Measurements from ENCODE around the gene C1QTNF5.

Gene C1QTNF5

DNA sequence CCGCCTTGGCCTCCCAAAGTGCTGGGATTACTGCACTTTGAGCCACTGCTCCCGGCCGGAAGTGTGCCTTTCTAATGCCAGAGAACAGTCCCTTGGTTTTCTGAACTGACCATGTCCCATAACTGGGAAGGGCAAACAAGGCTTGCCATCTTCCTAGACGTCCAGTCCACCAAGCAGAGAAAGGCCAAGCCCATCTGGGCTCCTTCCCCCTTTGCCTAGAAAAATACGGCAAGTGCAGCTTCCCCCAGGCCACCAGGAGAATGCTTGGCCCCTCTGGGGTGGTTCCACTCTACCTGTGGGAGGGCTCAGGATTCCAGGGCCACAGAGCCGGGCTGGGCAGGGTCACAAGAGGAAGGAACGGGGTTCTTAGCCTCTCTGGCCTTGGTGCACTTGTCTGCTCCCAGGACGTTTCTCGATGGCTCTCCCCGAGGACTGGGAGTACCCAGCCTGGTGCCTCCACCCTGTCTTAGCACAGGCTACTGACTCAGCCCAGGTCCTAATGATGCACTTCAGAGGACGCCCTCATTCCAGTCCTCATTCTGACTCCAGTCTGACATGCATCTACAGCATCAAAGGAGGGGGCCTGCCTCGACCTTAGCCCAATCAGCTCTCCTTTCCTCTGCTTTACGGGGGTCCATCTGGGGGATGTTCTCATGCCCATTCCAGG is 39.6 kb upstream of the C1QTNF5 start:
- Histone ChIP-seq H3K4me1 (ENCODE audit: control insufficient read depth in 1 of 2, insufficient read depth in 2 of 2, low read length in 2 of 2) (peaks cover 16 to 21% of the 10 kb centered on the region in 2 experiments), H3K14ac (ENCODE audit: low read length) (no peak overlapping the region), H2BK120ac (ENCODE audit: insufficient read depth, low read length, poor library complexity) (no peak overlapping the region), H3K27me3 (ENCODE audit: insufficient read depth, low read length) (no peaks in the 10 kb centered on the region), H4K8ac (ENCODE audit: low read depth, low read length) (no peak overlapping the region), H4K91ac (ENCODE audit: low read depth, low read length) (no peak overlapping the region), H3K4me2 (ENCODE audit: low read length) (peak overlapping the region; percentile 83), H2BK12ac (ENCODE audit: low read length) (no peak overlapping the region), H3K79me2 (ENCODE audit: control insufficient read depth, insufficient read depth, low read length, poor library complexity) (no peaks in the 10 kb centered on the region), H3K27ac (ENCODE audit: low read depth, low read length) (no peak overlapping the region), H3K4me3 (ENCODE audit: low read depth, low read length) (no peak overlapping the region), H3K18ac (ENCODE audit: low read length) (no peak overlapping the region), H3K79me1 (ENCODE audit: low read length) (no peaks in the 10 kb centered on the region), H2AFZ (ENCODE audit: insufficient read depth, low read length, poor library complexity) (no peak overlapping the region), H3K9ac (ENCODE audit: low read length) (no peak overlapping the region), H2BK5ac (ENCODE audit: low read depth, low read length, poor library complexity) (no peak overlapping the region), H3K36me3 (ENCODE audit: control insufficient read depth in 1 of 2, insufficient read depth in 2 of 2, low read length in 2 of 2) (no peaks in the 10 kb centered on the region), H3K9me3 (ENCODE audit: insufficient read depth, low read depth, low read length) (no peaks in the 10 kb centered on the region), H3K4ac (ENCODE audit: low read depth, low read length) (no peak overlapping the region), H2AK5ac (ENCODE audit: low read length) (no peak overlapping the region), H3K23ac (ENCODE audit: low read length) (no peak overlapping the region), H4K12ac (ENCODE audit: low read depth, low read length) (no peak overlapping the region)
- no peak for DNase-seq
- no CpG with 5 or more reads among the region's 13 CpGs for WGBS (ENCODE audit: extremely low coverage, insufficient coverage, insufficient read length)

DNA sequence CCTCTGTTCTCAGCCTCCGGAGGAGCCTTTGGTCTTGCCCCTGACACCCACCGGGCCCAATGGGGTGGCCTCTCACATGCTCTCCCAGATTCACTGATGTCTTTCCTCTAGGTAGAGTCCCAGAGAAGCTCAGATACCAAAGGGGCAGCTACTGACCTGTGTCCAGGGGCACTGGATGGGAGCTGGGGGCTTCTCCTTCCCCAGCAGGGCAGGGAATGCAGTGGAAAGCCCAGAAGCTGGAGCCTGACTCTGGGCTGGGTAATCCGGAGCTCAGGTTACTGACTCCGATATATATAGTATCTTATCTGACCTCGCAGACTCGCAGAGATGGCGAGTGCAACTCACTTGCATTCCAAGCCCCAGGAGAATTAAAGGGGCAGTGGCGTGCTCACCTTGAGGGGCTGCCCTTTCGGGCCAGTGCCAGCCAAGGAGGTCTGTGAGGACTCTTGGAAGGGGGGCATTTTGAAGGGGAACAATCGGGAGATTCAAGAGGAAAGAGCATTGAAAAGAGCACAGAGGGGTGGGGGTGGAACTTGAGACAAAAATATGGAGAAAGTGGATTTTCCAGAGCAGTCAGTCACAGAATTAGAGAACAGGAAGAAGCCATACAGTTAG is 38.3 kb upstream of the C1QTNF5 start:
- no peak overlapping the region for H3K9ac ChIP-seq (ENCODE audit: low read length)
- H2AFZ ChIP-seq (ENCODE audit: insufficient read depth, low read length, poor library complexity), result no peak overlapping the region
- no peak overlapping the region for H2BK12ac ChIP-seq (ENCODE audit: low read length)
- no peak overlapping the region for H2BK5ac ChIP-seq (ENCODE audit: low read depth, low read length, poor library complexity)
- no peak overlapping the region for H3K27ac ChIP-seq (ENCODE audit: low read depth, low read length)
- H3K36me3 ChIP-seq (ENCODE audit: control insufficient read depth in 1 of 2, insufficient read depth in 2 of 2, low read length in 2 of 2), result no peaks in the 10 kb centered on the region
- H3K14ac ChIP-seq (ENCODE audit: low read length), result no peak overlapping the region
- no peak overlapping the region for H3K23ac ChIP-seq (ENCODE audit: low read length)
- no peak overlapping the region for H2BK120ac ChIP-seq (ENCODE audit: insufficient read depth, low read length, poor library complexity)
- peak overlapping the region; percentile 17 for H3K4me2 ChIP-seq (ENCODE audit: low read length)
- no CpG with 5 or more reads among the region's 10 CpGs for WGBS (ENCODE audit: extremely low coverage, insufficient coverage, insufficient read length)
- H3K27me3 ChIP-seq (ENCODE audit: insufficient read depth, low read length), result no peaks in the 10 kb centered on the region
- H3K9me3 ChIP-seq (ENCODE audit: insufficient read depth, low read depth, low read length), result no peaks in the 10 kb centered on the region
- no peak overlapping the region for H2AK5ac ChIP-seq (ENCODE audit: low read length)
- no peak overlapping the region for H3K4me3 ChIP-seq (ENCODE audit: low read depth, low read length)
- H3K4me1 ChIP-seq (ENCODE audit: control insufficient read depth in 1 of 2, insufficient read depth in 2 of 2, low read length in 2 of 2), result peaks cover 16 to 21% of the 10 kb centered on the region in 2 experiments
- no peak overlapping the region for H3K18ac ChIP-seq (ENCODE audit: low read length)
- no peak overlapping the region for H4K8ac ChIP-seq (ENCODE audit: low read depth, low read length)
- no peak for DNase-seq
- no peak overlapping the region for H3K4ac ChIP-seq (ENCODE audit: low read depth, low read length)
- H3K79me1 ChIP-seq (ENCODE audit: low read length), result no peaks in the 10 kb centered on the region
- H4K91ac ChIP-seq (ENCODE audit: low read depth, low read length), result no peak overlapping the region
- H4K12ac ChIP-seq (ENCODE audit: low read depth, low read length), result no peak overlapping the region
- H3K79me2 ChIP-seq (ENCODE audit: control insufficient read depth, insufficient read depth, low read length, poor library complexity), result no peaks in the 10 kb centered on the region

- Histone ChIP-seq H2BK120ac (ENCODE audit: insufficient read depth, low read length, poor library complexity) (no peak overlapping the region), H3K79me2 (ENCODE audit: control insufficient read depth, insufficient read depth, low read length, poor library complexity) (no peaks in the 10 kb centered on the region), H3K18ac (ENCODE audit: low read length) (no peak overlapping the region), H3K79me1 (ENCODE audit: low read length) (no peaks in the 10 kb centered on the region), H3K14ac (ENCODE audit: low read length) (no peak overlapping the region), H3K27ac (ENCODE audit: low read depth, low read length) (no peak overlapping the region), H4K8ac (ENCODE audit: low read depth, low read length) (no peak overlapping the region), H3K9me3 (ENCODE audit: insufficient read depth, low read depth, low read length) (no peaks in the 10 kb centered on the region), H4K12ac (ENCODE audit: low read depth, low read length) (no peak overlapping the region), H4K91ac (ENCODE audit: low read depth, low read length) (no peak overlapping the region), H3K9ac (ENCODE audit: low read length) (no peak overlapping the region), H2BK5ac (ENCODE audit: low read depth, low read length, poor library complexity) (no peak overlapping the region), H3K36me3 (ENCODE audit: control insufficient read depth in 1 of 2, insufficient read depth in 2 of 2, low read length in 2 of 2) (no peaks in the 10 kb centered on the region), H2BK12ac (ENCODE audit: low read length) (no peak overlapping the region), H3K23ac (ENCODE audit: low read length) (no peak overlapping the region), H3K4ac (ENCODE audit: low read depth, low read length) (no peak overlapping the region), H2AK5ac (ENCODE audit: low read length) (no peak overlapping the region), H3K4me2 (ENCODE audit: low read length) (no peak overlapping the region), H3K4me3 (ENCODE audit: low read depth, low read length) (no peak overlapping the region), H3K27me3 (ENCODE audit: insufficient read depth, low read length) (no peaks in the 10 kb centered on the region), H2AFZ (ENCODE audit: insufficient read depth, low read length, poor library complexity) (no peak overlapping the region), H3K4me1 (ENCODE audit: control insufficient read depth in 1 of 2, insufficient read depth in 2 of 2, low read length in 2 of 2) (peaks cover 16 to 21% of the 10 kb centered on the region in 2 experiments)
- no CpG with 5 or more reads among the region's 6 CpGs for WGBS (ENCODE audit: extremely low coverage, insufficient coverage, insufficient read length)
- no peak for DNase-seq
These were observed 37.4 kb upstream of the C1QTNF5 start for GRCh38 chr11:119377961-119378667.

DNA sequence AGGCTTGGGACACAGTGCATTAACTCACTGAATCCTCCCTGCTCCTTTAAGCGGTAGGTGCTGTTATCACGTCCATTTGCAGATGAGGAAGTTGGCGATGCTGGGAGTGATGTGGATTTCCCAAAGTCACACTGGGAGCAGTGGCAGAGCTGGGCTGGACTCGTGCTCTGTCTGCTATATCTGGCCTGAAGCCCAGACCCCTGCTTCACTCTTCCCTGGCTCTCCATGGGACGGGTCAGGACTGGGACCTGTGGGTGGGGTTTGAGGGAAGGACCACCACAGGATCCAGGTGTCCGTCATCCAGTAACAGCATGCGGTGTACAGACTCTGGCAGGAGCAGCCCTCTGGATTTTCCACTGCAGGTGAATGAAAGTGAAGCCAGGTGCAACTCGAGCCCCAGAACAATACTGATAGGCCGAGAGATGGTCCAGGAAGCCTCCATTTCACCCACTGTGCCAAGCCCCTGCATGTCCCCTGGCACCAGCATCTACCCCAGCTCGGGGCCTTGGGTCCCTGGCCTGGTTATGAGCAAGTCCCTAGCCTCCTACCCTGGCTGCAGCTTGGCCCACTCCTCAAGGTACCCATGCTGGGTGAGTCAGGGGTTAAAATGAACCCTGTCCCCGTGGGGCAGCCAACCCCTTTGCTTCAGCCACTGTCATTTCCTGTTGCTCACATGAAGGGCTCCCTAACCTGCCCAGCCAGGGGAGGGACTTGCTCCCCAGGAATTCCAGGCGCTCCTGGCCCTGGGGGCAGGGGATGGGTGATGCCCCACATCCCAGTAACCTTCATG is 36.6 kb upstream of the C1QTNF5 start:
- no peak for DNase-seq
- no peak overlapping the region for H3K23ac ChIP-seq (ENCODE audit: low read length)

More for the DNA sequence above, 36.6 kb upstream of the C1QTNF5 start:
- Histone ChIP-seq H3K36me3 (ENCODE audit: control insufficient read depth in 1 of 2, insufficient read depth in 2 of 2, low read length in 2 of 2) (no peaks in the 10 kb centered on the region), H2BK5ac (ENCODE audit: low read depth, low read length, poor library complexity) (no peak overlapping the region), H3K27me3 (ENCODE audit: insufficient read depth, low read length) (no peaks in the 10 kb centered on the region), H4K91ac (ENCODE audit: low read depth, low read length) (no peak overlapping the region), H2AK5ac (ENCODE audit: low read length) (no peak overlapping the region), H3K14ac (ENCODE audit: low read length) (no peak overlapping the region), H3K9ac (ENCODE audit: low read length) (no peak overlapping the region), H2BK12ac (ENCODE audit: low read length) (no peak overlapping the region), H3K4me1 (ENCODE audit: control insufficient read depth in 1 of 2, insufficient read depth in 2 of 2, low read length in 2 of 2) (peaks cover 16 to 21% of the 10 kb centered on the region in 2 experiments), H3K9me3 (ENCODE audit: insufficient read depth, low read depth, low read length) (no peaks in the 10 kb centered on the region), H4K8ac (ENCODE audit: low read depth, low read length) (no peak overlapping the region), H3K79me1 (ENCODE audit: low read length) (no peaks in the 10 kb centered on the region), H3K4ac (ENCODE audit: low read depth, low read length) (no peak overlapping the region), H3K79me2 (ENCODE audit: control insufficient read depth, insufficient read depth, low read length, poor library complexity) (no peaks in the 10 kb centered on the region), H3K27ac (ENCODE audit: low read depth, low read length) (no peak overlapping the region), H4K12ac (ENCODE audit: low read depth, low read length) (no peak overlapping the region), H3K4me3 (ENCODE audit: low read depth, low read length) (no peak overlapping the region), H3K18ac (ENCODE audit: low read length) (no peak overlapping the region), H3K4me2 (ENCODE audit: low read length) (no peak overlapping the region), H2AFZ (ENCODE audit: insufficient read depth, low read length, poor library complexity) (no peak overlapping the region), H2BK120ac (ENCODE audit: insufficient read depth, low read length, poor library complexity) (no peak overlapping the region)
- no CpG with 5 or more reads among the region's 12 CpGs for WGBS (ENCODE audit: extremely low coverage, insufficient coverage, insufficient read length)
